A549 treated with DMSO at 1 μM for 4 hours (cell line): ENCODE results near the gene POMT1. TPM values are rescaled to one million over a fixed set of nuclear protein-coding genes. Genes with fewer than 3 reads are reported as not detected.

Experiments
- total RNA-seq: library from RNA; stranded (reverse); fragments of 200-300 nt; extraction: Qiagen RNA extraction; gene quantifications from 5 replicates; pipeline ENCODE4 v1.2.3, GENCODE V29; 2022; ENCODE audit warnings: low read depth

The POMT1 gene, protein sequence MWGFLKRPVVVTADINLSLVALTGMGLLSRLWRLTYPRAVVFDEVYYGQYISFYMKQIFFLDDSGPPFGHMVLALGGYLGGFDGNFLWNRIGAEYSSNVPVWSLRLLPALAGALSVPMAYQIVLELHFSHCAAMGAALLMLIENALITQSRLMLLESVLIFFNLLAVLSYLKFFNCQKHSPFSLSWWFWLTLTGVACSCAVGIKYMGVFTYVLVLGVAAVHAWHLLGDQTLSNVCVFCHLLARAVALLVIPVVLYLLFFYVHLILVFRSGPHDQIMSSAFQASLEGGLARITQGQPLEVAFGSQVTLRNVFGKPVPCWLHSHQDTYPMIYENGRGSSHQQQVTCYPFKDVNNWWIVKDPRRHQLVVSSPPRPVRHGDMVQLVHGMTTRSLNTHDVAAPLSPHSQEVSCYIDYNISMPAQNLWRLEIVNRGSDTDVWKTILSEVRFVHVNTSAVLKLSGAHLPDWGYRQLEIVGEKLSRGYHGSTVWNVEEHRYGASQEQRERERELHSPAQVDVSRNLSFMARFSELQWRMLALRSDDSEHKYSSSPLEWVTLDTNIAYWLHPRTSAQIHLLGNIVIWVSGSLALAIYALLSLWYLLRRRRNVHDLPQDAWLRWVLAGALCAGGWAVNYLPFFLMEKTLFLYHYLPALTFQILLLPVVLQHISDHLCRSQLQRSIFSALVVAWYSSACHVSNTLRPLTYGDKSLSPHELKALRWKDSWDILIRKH
- 14.3 to 17.8 TPM (median 16.6 TPM) in 5 replicates for total RNA-seq

GRCh38 chr9:131502781-131503625 is at the start of gene POMT1:
TSS of gene POMT1 (plus strand) at chr9:131502918. CDS start at chr9:131504219, 1,301 bp downstream.

DNA sequence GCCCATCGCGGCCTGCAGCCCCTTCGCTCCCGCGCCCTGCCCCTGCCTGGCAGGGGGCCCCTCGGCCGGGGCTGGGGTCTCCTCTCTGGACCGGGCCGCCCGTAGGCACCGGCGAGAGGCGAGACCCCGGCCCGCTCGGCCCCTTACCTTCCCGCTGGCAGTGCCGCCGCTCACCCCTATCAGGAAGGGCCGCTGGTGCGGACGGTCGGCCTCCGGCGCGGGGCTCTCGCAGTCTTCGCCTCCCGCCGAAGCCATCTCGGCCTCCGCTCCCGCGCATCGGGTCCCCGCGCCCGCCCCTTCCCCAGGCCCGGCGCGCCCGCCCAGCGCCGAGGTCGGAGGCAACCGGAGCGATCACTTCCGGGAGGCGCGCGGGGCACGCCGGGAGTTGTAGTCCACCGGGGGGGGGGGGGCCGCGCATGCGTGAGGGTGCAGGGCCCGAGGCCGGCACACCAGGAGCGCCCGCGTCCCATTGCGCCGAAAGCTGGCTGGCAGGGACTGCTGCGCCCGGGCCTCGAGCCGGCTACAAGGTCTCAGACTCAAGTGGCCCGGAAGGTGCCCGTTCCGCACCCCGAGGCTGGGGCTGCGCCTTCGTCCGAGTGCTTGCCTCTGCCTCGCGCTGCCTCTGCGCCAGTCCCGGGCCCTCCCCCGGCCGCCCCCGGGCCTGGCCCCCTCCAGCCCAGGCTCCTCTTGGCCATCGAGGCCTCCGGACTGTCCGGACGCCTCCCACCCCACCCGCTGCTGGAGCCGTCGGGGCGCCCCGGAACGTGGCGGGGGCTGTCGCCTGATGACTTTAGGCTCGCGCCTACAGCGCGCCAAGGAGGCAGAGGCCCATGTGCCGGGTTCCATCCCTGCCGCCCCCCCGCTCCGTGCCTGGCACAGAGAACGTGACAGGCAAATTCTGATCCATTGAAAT is 28.5 kb downstream of the POMT1 start, which contains the start of gene UCK1:
UCK1 (minus strand) TSS at position 344 of the 913 bp plus-strand sequence; CDS start at position 255, 89 bp downstream.

GRCh38 chr9:131545003-131545785 is 42.5 kb downstream of the POMT1 start, which contains the start of gene PRRT1B:
TSS of gene PRRT1B (plus strand) at chr9:131545523. CDS start at chr9:131545616, 93 bp downstream.

Other genes starting within 250 kb of the POMT1 start
- gene FAM78A, start 226.4 kb upstream of the POMT1 start, total RNA-seq: 0.19 to 0.69 TPM (median 0.41 TPM) in 5 replicates
- gene PLPP7, start 213.2 kb upstream of the POMT1 start, total RNA-seq: 0.07 TPM in 1 of 5 replicates, not detected in the others
- gene PRRC2B, start 108.8 kb upstream of the POMT1 start, total RNA-seq: 53.3 to 87.4 TPM (median 77.5 TPM) in 5 replicates
- gene UCK1, start 28.3 kb downstream of the POMT1 start, total RNA-seq: 18.5 to 24.4 TPM (median 23.0 TPM) in 5 replicates
- 0.54 to 0.88 TPM (median 0.65 TPM) in 4 of 5 replicates, not detected in the other for gene PRRT1B, start 42.6 kb downstream of the POMT1 start, total RNA-seq
- gene RAPGEF1, start 237.2 kb downstream of the POMT1 start, total RNA-seq: 38.9 to 49.6 TPM (median 47.7 TPM) in 5 replicates